ENCODE measurements around the gene FMNL1. TPM values are rescaled to one million over a fixed set of nuclear protein-coding genes. Genes with fewer than 3 reads are reported as not detected.

The FMNL1 gene, protein sequence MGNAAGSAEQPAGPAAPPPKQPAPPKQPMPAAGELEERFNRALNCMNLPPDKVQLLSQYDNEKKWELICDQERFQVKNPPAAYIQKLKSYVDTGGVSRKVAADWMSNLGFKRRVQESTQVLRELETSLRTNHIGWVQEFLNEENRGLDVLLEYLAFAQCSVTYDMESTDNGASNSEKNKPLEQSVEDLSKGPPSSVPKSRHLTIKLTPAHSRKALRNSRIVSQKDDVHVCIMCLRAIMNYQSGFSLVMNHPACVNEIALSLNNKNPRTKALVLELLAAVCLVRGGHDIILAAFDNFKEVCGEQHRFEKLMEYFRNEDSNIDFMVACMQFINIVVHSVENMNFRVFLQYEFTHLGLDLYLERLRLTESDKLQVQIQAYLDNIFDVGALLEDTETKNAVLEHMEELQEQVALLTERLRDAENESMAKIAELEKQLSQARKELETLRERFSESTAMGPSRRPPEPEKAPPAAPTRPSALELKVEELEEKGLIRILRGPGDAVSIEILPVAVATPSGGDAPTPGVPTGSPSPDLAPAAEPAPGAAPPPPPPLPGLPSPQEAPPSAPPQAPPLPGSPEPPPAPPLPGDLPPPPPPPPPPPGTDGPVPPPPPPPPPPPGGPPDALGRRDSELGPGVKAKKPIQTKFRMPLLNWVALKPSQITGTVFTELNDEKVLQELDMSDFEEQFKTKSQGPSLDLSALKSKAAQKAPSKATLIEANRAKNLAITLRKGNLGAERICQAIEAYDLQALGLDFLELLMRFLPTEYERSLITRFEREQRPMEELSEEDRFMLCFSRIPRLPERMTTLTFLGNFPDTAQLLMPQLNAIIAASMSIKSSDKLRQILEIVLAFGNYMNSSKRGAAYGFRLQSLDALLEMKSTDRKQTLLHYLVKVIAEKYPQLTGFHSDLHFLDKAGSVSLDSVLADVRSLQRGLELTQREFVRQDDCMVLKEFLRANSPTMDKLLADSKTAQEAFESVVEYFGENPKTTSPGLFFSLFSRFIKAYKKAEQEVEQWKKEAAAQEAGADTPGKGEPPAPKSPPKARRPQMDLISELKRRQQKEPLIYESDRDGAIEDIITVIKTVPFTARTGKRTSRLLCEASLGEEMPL
- 33.0 to 34.4 TPM (median 33.5 TPM) in 5 replicates for total RNA-seq (2022; extraction: Qiagen RNA extraction)

DNA sequence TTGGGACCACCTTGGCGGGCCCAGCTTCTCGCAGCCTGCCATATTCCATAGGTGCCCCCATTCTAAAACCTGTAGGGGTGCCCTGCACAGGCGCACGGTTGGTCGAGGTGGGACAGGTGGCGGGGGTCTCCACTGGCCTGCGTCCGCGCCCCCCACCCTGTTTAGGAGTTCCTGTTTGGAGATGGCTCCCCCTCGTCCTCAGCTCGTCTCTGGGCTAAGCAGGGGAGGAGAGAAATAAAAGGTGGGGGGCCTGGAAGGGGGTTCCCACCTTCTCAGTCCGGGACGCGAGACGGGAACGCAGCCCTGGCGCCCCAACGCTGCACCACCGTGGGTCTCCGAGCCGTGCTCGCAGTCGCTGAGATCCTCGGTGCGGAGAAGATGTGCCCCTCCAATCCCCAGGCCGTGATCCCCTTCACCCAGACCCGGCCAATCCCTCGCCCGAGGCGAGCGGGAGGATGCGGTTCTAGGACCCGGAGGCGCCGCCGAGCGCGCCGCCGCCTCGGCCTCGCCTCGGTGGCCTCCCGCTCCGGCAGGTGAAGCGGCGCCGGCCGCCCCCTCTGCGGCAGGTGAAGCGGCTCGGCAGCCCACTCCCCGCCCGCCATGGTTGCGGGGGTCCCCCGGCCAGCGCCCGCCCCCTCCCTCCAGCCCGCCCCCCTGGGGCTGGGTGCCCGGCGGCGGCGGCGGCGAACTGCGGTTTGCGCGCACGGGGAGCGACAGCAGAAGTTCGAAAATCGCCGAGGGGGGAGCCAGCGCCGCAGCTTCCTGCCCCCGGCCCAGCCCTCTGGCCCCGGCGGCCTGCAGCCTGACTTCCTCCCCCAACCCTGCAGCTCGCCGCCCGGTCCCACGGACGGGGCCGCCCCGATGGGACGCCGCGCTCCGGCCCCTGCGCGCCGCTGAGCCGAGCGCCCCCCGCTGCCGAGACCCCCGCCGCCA is at the start of gene FMNL1:
FMNL1 (plus strand) TSS at position 805 of the 933 bp plus-strand sequence. CDS start 240 bp downstream, outside the sequence.

DNA sequence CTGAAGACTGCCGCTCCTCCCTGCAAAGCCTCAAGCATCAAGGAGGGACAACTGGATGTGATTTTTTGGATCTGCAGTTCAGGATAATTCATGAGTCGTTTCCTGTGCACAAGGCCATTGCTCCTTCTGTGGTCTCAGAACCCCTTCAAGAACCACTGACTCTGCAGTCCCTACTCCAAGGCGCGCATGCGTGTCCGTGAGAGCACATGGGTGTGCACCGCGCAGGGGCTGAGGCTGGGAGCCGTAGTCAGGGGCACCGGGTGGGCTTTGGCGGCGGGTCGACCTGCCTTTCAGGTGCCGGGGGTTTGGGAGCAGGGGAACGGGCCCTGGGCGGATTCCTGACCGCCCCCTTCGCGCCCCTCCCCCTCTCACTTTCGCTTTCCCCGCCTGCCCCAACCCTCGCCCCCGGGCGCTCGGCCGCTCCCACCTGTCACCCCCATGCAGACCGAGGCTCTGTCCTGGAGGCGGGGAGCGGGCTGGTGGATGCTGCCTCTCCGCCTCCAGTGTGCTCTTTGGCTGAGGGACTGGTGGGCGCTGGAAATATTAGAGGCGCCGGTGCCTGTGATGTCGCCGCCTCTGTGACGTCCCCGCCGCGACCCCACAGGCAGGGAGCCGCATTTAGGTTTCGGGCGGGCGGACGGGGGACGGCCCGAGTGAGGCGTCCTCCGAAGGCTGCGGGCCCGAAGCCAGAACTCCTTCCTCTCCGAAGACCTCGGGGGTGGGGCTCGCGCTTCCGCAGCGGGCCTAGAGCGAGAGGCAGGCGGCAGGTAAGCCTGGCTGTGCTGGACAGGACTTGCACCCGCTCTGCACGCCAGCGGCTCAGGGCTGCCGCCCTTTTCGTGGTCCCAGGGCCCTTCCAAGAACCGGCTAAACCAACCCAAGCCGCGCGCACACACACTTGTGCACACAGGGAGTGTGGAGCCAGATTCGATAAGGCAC is 40.2 kb downstream of the FMNL1 start, which contains the start of gene SPATA32:
SPATA32 (minus strand) TSS at position 518 of the 939 bp plus-strand sequence; CDS start at position 440, 78 bp downstream.

Other genes with a start within 250 kb of the FMNL1 start
- 15.9 to 19.3 TPM (median 18.0 TPM) in 5 replicates for gene DCAKD, start 170.3 kb upstream of the FMNL1 start, total RNA-seq (2022; extraction: Qiagen RNA extraction)
- 170 to 365 TPM (median 187 TPM) in 5 replicates for gene NMT1, start 160.6 kb upstream of the FMNL1 start, total RNA-seq (2022; extraction: Qiagen RNA extraction)
- 150 to 181 TPM (median 175 TPM) in 5 replicates for gene PLCD3, start 89.4 kb upstream of the FMNL1 start, total RNA-seq (2022; extraction: Qiagen RNA extraction)
- gene ACBD4, start 86.2 kb upstream of the FMNL1 start, total RNA-seq (2022; extraction: Qiagen RNA extraction), result 6.3 to 7.7 TPM (median 6.5 TPM) in 5 replicates
- 39.5 to 51.7 TPM (median 44.6 TPM) in 5 replicates for gene HEXIM1, start 73.4 kb upstream of the FMNL1 start, total RNA-seq (2022; extraction: Qiagen RNA extraction)
- 13.7 to 19.3 TPM (median 15.3 TPM) in 5 replicates for gene HEXIM2, start 60.0 kb upstream of the FMNL1 start, total RNA-seq (2022; extraction: Qiagen RNA extraction)
- gene SPATA32, start 40.2 kb downstream of the FMNL1 start, total RNA-seq (2022; extraction: Qiagen RNA extraction), result 0.07 to 0.18 TPM (median 0.14 TPM) in 4 of 5 replicates, not detected in the other
- gene MAP3K14, start 95.1 kb downstream of the FMNL1 start, total RNA-seq (2022; extraction: Qiagen RNA extraction), result 35.0 to 51.9 TPM (median 42.2 TPM) in 5 replicates
- gene ARHGAP27, start 211.0 kb downstream of the FMNL1 start, total RNA-seq (2022; extraction: Qiagen RNA extraction), result 12.9 to 17.5 TPM (median 14.8 TPM) in 5 replicates

All from A549 treated with Hydrocortisone at 1 μM for 4 hours (cell line).